Omental fat pad (tissue), 4 donors: ENCODE measurements around the gene EVI2A. TPM values are rescaled to one million over a fixed set of nuclear protein-coding genes. Genes with fewer than 3 reads are reported as not detected.
"Not testable (repeated sequence)": the region's sequence is repeated elsewhere in the genome, so short reads cannot be mapped to it uniquely, and the experiment has no call there.

Experiments
- ATAC-seq: fragments of 150-250 bp; one replicate; pipeline ENCODE4 v1.9.1; 2016; ENCODE audit warnings: mild to moderate bottlenecking, moderate library complexity; ENCODE audit not compliant: low FRiP score
- DNase-seq: peaks from one replicate; pipeline ENCODE4 v3.0.0-alpha.2; 2019; ENCODE audit warnings: low spot score
- CTCF ChIP-seq, 3 donors: fragments of 450-650 bp; IDR thresholded peaks; one replicate each; pipeline ENCODE4 v1.5.1; 2016 to 2017; ENCODE audit warnings: antibody characterized with exemption in 3 of 3, mild to moderate bottlenecking in 3 of 3, moderate library complexity in 2 of 3
- total RNA-seq, 4 donors: library from RNA; depleted of rRNA; stranded (reverse); fragments of >200 nt; gene quantifications; one replicate each; pipeline ENCODE4 v1.1.0, GENCODE V29; 2016

Gene EVI2A
- total RNA-seq, 4 donors from 2014 or later: 10.6 to 24.1 (median 18.7) TPM

- ATAC-seq: no peak
- no peak for DNase-seq
- TF ChIP-seq CTCF (IDR thresholded peaks at IDR 0.05): no peak
Observed at GRCh38 chr17:31349454-31349853, 28.0 kb upstream of the EVI2A start.

- ATAC-seq, DNase-seq: not testable (repeated sequence)
Observed at GRCh38 chr17:31345191-31345747, 23.8 kb upstream of the EVI2A start.

GRCh38 chr17:31339906-31340661, 18.7 kb upstream of the EVI2A start:
- TF ChIP-seq CTCF (IDR thresholded peaks at IDR 0.05): no peak
- peak; percentile 81 for ATAC-seq
- no peak for DNase-seq

- DNase-seq (no peak), ATAC-seq (no peak)
- TF ChIP-seq CTCF (IDR thresholded peaks at IDR 0.05): no peak
Observed at GRCh38 chr17:31329221-31329620, 7.8 kb upstream of the EVI2A start.

- TF ChIP-seq CTCF (IDR thresholded peaks at IDR 0.05): no peak
- ATAC-seq: no peak
- no peak for DNase-seq
Observed at GRCh38 chr17:31328160-31328535, 6.7 kb upstream of the EVI2A start.

- TF ChIP-seq CTCF (IDR thresholded peaks at IDR 0.05): no peak
- DNase-seq: no peak
- ATAC-seq: no peak
Observed at GRCh38 chr17:31327534-31328159, 6.2 kb upstream of the EVI2A start.

- DNase-seq (no peak), ATAC-seq (no peak)
- TF ChIP-seq CTCF (IDR thresholded peaks at IDR 0.05): no peak
Observed at GRCh38 chr17:31323551-31323950, 2.1 kb upstream of the EVI2A start.
